Activated CD4-positive, alpha-beta T cell treated with anti-CD3 and anti-CD28 coated beads, Interleukin-2, amount 10 ng/mL, durations not matched to agents 24 days and 14 days (primary cell): ENCODE data around the gene E2F7. TPM values are rescaled to one million over a fixed set of nuclear protein-coding genes. Genes with fewer than 3 reads are reported as not detected.

Experiments used
- DNase-seq: peaks from one replicate; pipeline ENCODE4 v3.0.0; 2022
- H3K27ac Mint-ChIP-seq: one replicate; pipeline ENCODE4 v1.8.0; 2022; ENCODE audit warnings: mild to moderate bottlenecking, mixed read lengths
- H3K27me3 Mint-ChIP-seq: one replicate; pipeline ENCODE4 v1.8.0; 2022; ENCODE audit warnings: mixed read lengths
- H3K36me3 Mint-ChIP-seq: one replicate; pipeline ENCODE4 v1.8.0; 2022; ENCODE audit warnings: low read depth, mild to moderate bottlenecking, mixed read lengths
- H3K4me1 Mint-ChIP-seq: one replicate; pipeline ENCODE4 v1.8.0; 2021; ENCODE audit warnings: mixed read lengths
- H3K4me3 Mint-ChIP-seq: one replicate; pipeline ENCODE4 v1.8.0; 2022; ENCODE audit warnings: mild to moderate bottlenecking, moderate library complexity, mixed read lengths
- H3K9me3 Mint-ChIP-seq: one replicate; pipeline ENCODE4 v1.8.0; 2021; ENCODE audit warnings: mixed read lengths
- intact Hi-C: fragments of 100-400 bp; cut with micrococcal nuclease; formaldehyde crosslinking; loops from one replicate; pipeline ENCODE4 v1.15.1; 2023
- total RNA-seq: library from RNA; stranded (reverse); gene quantifications from 2 replicates; pipeline ENCODE4 v1.2.3, GENCODE V29; 2022

The E2F7 gene
- total RNA-seq, 1 donor from 2014 or later, result 16.8 TPM

GRCh38 chr12:77023501-77023900, 41.9 kb downstream of the E2F7 start:
- DNase-seq, result no peak
- intact Hi-C loops, result no loop called here
- no peaks in the 10 kb centered on the region for H3K4me1 Mint-ChIP-seq
- peaks cover 39% of the 10 kb centered on the region for H3K36me3 Mint-ChIP-seq
- H3K9me3 Mint-ChIP-seq, result no peaks in the 10 kb centered on the region
- H3K4me3 Mint-ChIP-seq, result no peak overlapping the region
- no peaks in the 10 kb centered on the region for H3K27me3 Mint-ChIP-seq
- no peak overlapping the region for H3K27ac Mint-ChIP-seq

- DNase-seq, result no peak
- no peaks in the 10 kb centered on the region for H3K4me1 Mint-ChIP-seq
- no peaks in the 10 kb centered on the region for H3K27me3 Mint-ChIP-seq
- no peaks in the 10 kb centered on the region for H3K9me3 Mint-ChIP-seq
- peaks cover 34% of the 10 kb centered on the region for H3K36me3 Mint-ChIP-seq
- H3K27ac Mint-ChIP-seq, result no peak overlapping the region
- no peak overlapping the region for H3K4me3 Mint-ChIP-seq
- intact Hi-C loops, result no loop called here
Observed at GRCh38 chr12:77019920-77020319, 45.4 kb downstream of the E2F7 start.

- peak; percentile 18 for DNase-seq
- Mint-ChIP-seq H3K36me3 (peaks cover 16% of the 10 kb centered on the region), H3K4me1 (no peaks in the 10 kb centered on the region), H3K27ac (no peak overlapping the region), H3K27me3 (peaks cover 2% of the 10 kb centered on the region), H3K9me3 (no peaks in the 10 kb centered on the region), H3K4me3 (no peak overlapping the region)
- intact Hi-C loops, result no loop called here
Observed at GRCh38 chr12:77016606-77017005, 48.8 kb downstream of the E2F7 start.

DNA sequence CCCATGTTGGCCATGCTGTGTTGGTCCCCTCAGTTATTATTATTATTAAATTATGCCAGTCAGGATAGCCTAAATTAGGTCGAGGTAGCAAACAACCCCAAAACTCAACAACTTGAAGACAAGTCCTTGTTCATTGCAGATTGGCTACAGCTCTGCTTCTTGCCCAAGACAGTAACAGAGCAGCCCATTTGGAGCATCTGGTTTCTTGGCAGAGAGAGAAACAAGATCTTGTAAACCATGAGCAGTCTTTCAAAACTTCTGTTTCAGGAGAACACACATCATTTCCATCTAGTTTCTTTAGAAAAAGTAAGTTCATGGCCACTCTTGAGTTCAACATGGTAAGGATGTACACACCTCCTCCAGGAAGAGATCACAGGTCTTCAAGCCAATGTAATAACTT, 52.3 kb downstream of the E2F7 start:
- Mint-ChIP-seq H3K4me3 (no peak overlapping the region), H3K9me3 (no peaks in the 10 kb centered on the region), H3K36me3 (peaks cover 5% of the 10 kb centered on the region), H3K27ac (no peak overlapping the region), H3K27me3 (peaks cover 7% of the 10 kb centered on the region), H3K4me1 (peaks cover 2% of the 10 kb centered on the region)
- DNase-seq, result peak; percentile 38
- intact Hi-C loops, result no loop called here

DNA sequence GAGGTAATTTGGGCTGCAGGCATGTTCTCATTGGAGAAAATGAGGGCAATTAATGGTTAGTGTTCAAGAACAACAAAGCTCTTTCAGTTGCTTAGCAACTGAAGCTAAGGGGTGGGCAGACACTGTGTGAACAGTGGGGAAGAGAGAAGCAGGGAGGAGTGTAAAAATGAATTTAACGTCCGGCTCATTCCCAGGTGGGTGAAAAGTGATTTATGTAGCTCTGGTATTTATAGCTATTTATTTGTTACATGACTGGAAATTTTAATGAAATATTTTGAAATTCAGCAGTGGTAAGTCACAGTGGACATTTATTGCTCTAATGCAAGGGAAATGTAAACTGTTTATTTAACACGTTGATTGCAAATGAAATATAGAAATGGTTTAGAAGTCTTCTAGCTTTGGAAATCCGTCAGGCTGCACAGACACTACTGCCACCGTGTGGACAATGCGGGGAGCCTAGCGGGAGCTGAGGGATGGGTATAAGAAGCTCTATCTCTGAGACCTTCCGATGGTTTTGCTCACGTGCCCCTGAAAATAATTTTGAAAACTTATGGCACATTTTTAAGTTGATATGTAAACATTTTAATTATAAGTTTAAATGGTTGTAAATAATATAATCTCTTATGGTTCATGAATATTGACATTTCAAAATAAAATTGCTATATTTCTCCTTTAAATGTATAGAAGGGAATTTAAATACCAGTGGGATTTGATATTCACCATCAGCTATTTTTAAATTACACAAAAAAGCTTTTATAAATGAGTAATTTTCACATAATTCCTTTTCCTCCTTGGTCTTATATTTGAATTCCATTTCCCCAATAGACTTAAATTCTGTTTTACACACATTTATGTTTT, 54.4 kb downstream of the E2F7 start:
- Mint-ChIP-seq H3K4me1 (peaks cover 2% of the 10 kb centered on the region), H3K27me3 (peaks cover 7% of the 10 kb centered on the region), H3K4me3 (no peak overlapping the region), H3K9me3 (no peaks in the 10 kb centered on the region), H3K36me3 (no peaks in the 10 kb centered on the region), H3K27ac (no peak overlapping the region)
- intact Hi-C loops, result loop anchor here (1.0 to 2.0 kb wide), 2 partner anchors 132 to 390 kb away; partner anchors contain the start of gene CSRP2
- DNase-seq, result peak; percentile 90

DNA sequence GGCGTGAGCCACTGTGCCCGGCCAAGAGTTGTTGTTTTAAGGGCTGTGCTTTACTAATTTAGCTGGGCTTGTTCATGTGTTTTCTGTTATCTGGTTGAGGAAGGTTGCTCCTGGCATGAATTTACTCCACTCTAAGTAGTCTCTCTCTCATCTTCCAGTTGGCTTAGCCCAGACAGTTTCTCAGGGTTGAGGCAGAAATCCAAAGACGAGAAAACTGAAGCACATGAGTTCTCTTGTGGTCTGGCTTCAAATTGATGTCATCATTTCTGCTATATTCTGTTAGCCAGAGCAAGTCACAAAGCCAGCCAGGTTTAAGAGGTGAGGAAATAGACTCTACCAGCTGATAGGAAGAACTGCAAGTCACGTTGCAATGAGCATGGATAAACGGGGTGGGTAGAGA, 57.9 kb downstream of the E2F7 start:
- no peak for DNase-seq
- Mint-ChIP-seq H3K4me1 (peaks cover 6% of the 10 kb centered on the region), H3K27ac (no peak overlapping the region), H3K9me3 (no peaks in the 10 kb centered on the region), H3K36me3 (no peaks in the 10 kb centered on the region), H3K4me3 (no peak overlapping the region), H3K27me3 (peaks cover 15% of the 10 kb centered on the region)
- intact Hi-C loops, result no loop called here

- intact Hi-C loops, result no loop called here
- Mint-ChIP-seq H3K9me3 (no peaks in the 10 kb centered on the region), H3K36me3 (no peaks in the 10 kb centered on the region), H3K27me3 (peaks cover 14% of the 10 kb centered on the region), H3K27ac (no peak overlapping the region), H3K4me3 (no peak overlapping the region), H3K4me1 (peaks cover 6% of the 10 kb centered on the region)
- DNase-seq, result no peak
Observed at GRCh38 chr12:77005611-77006098, 59.7 kb downstream of the E2F7 start.

DNA sequence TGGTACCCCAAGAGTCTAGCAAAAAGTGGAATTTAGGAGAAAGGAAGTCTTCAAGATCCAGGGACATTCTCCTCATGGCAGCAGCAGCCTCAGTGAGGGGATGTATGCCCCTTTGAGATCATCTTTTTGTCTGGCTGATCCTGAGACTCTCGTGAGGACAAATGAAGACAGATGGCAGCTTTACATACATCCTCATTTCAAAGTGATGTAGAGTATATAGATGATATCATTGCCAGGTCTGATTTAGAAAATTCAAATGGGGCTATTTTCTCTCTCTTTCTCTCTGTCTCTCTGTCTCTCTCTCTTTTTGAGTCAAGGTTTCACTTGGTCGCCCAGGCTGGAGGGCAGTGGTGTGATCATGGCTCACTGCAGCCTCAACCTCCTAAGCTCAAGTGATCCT, 61.5 kb downstream of the E2F7 start:
- Mint-ChIP-seq H3K9me3 (no peaks in the 10 kb centered on the region), H3K4me3 (no peak overlapping the region), H3K27ac (no peak overlapping the region), H3K4me1 (peaks cover 3% of the 10 kb centered on the region), H3K27me3 (peaks cover 16% of the 10 kb centered on the region), H3K36me3 (no peaks in the 10 kb centered on the region)
- DNase-seq, result no peak
- intact Hi-C loops, result no loop called here

GRCh38 chr12:77003246-77003645, 62.1 kb downstream of the E2F7 start:
- DNase-seq, result no peak
- Mint-ChIP-seq H3K4me1 (peaks cover 3% of the 10 kb centered on the region), H3K27me3 (peaks cover 16% of the 10 kb centered on the region), H3K36me3 (no peaks in the 10 kb centered on the region), H3K4me3 (no peak overlapping the region), H3K9me3 (no peaks in the 10 kb centered on the region), H3K27ac (no peak overlapping the region)
- intact Hi-C loops, result no loop called here

DNA sequence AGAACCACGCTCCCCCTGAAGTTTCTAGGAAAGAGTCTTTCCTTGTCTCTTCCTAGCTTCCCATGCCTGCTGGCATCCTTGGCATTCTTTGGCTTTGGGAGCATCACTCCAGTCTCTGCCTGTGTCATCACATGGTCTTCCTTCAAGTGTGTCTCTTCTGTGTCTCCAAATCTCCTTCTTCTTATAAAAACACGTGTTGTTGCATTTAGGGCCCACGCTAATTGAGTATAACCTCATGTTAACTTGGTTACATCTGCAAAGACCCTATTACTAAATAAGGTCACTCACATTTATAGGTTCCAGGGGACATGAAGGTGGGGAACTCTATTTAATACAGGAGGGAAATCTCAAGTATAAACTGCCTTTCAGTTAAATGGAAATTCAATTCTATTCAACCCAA, 63.0 kb downstream of the E2F7 start:
- peaks cover 16% of the 10 kb centered on the region for H3K27me3 Mint-ChIP-seq
- H3K36me3 Mint-ChIP-seq, result no peaks in the 10 kb centered on the region
- H3K4me1 Mint-ChIP-seq, result peaks cover 3% of the 10 kb centered on the region
- no peak overlapping the region for H3K4me3 Mint-ChIP-seq
- intact Hi-C loops, result no loop called here
- H3K27ac Mint-ChIP-seq, result no peak overlapping the region
- H3K9me3 Mint-ChIP-seq, result no peaks in the 10 kb centered on the region
- DNase-seq, result no peak

DNA sequence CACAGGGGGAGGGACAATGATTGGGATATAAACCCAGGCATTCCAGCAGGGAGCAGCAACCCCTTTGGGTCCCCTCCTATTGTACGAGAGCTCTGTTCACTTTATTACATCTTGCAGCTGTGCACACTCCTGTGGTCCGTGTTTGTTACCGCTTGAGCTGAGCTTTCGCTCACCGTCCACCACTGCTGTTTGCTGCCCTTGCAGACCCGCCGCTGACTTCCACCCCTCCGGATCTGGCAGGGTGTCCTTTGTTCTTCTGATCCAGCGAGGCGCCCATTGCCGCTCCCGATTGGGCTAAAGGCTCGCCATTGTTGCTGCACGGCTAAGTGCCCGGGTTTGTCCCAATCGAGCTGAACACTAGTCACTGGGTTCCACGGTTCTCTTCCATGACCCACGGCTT, 64.1 kb downstream of the E2F7 start:
- peaks cover 3% of the 10 kb centered on the region for H3K4me1 Mint-ChIP-seq
- H3K4me3 Mint-ChIP-seq, result no peak overlapping the region
- intact Hi-C loops, result no loop called here
- no peaks in the 10 kb centered on the region for H3K9me3 Mint-ChIP-seq
- no peak overlapping the region for H3K27ac Mint-ChIP-seq
- no peaks in the 10 kb centered on the region for H3K36me3 Mint-ChIP-seq
- peaks cover 16% of the 10 kb centered on the region for H3K27me3 Mint-ChIP-seq
- no peak for DNase-seq

DNA sequence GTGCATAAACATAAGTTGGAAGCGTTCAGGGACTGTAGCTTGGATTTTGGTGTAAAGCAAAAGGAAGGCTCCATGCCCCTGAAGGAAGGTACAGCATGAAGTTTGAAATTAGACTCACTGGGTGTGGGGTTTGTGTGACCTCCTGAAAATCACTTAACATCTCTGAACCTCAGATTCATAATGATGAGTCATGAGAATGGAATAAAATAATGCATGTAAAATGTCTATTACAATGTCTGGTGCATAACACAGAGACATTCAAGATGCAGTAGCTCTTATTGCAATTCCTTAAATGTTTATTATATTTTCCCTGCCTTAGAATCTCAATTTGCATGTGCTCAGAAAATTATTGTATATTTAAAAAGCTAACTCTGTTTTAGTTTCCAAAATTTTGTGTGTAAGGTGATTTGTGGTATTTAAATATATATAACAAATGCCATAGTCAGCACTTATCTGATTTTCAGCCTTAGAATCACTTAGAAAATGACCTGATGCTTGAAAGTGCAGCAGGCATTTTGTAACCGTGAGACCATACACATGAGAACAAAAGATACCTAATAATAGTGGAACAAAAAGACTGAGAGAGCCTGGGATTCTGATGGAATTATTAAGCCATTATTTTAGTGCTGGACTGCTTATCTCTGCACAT, 66.3 kb downstream of the E2F7 start:
- DNase-seq, result no peak
- intact Hi-C loops, result no loop called here
- no peaks in the 10 kb centered on the region for H3K36me3 Mint-ChIP-seq
- H3K27ac Mint-ChIP-seq, result no peak overlapping the region
- peaks cover 3% of the 10 kb centered on the region for H3K4me1 Mint-ChIP-seq
- H3K4me3 Mint-ChIP-seq, result no peak overlapping the region
- H3K27me3 Mint-ChIP-seq, result peaks cover 16% of the 10 kb centered on the region
- H3K9me3 Mint-ChIP-seq, result no peaks in the 10 kb centered on the region

DNA sequence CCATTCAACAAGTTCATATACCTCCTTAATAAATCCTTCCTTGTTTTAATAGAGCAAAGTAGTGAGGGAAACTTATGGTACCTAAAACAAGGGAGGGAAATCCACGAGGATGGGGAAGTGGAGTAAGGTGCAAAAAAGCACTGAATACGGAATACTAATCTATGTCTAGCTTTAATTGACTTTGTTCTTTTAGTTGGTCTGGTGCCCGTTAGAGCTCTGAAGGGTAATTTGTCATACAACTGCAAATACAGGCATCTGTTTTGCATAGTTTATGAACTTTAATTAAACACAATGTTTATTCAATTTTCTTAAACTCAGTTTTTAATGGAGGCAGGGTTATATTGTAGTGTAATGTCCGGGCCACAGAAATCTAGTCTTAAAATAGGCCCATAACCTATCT, 67.0 kb downstream of the E2F7 start:
- H3K36me3 Mint-ChIP-seq, result no peaks in the 10 kb centered on the region
- peaks cover 3% of the 10 kb centered on the region for H3K4me1 Mint-ChIP-seq
- no peaks in the 10 kb centered on the region for H3K9me3 Mint-ChIP-seq
- no peak overlapping the region for H3K4me3 Mint-ChIP-seq
- intact Hi-C loops, result no loop called here
- no peak overlapping the region for H3K27ac Mint-ChIP-seq
- peaks cover 15% of the 10 kb centered on the region for H3K27me3 Mint-ChIP-seq
- DNase-seq, result no peak

DNA sequence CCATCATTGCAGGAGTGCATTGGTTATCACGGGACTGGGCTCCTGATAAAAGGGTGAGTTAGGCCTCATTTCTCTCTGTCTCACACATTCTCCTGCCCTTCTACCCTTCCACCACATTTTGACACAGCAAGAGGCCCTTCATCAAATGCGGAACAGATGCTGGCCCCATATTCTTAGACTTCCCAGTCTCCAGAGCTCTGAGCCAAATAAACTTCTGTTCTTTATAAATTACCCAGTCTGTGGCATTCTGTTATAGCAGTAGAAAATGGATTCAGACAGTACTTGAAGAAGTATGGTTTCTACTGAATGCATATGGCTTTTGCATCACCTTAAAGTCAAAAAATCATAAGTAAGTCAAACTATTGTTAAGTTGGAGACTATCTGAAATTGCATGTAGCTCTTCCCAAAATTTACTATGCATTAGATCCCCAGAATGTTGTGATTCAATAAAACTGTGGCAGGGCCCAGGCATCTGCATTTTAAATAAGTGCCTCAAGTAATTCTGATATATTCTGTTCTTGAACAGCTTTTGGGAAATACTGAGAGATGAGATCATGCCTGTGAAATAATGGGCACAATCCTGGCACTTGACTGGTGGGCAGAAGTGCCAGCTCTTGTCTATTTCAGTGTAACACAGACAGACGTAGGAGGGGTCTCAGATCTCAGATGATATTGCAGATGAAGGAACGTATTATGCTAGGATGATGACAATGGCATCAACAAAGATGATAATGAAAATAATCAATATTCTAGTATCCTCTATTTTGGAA, 68.2 kb downstream of the E2F7 start:
- Mint-ChIP-seq H3K4me1 (no peaks in the 10 kb centered on the region), H3K4me3 (no peak overlapping the region), H3K27ac (no peak overlapping the region), H3K9me3 (no peaks in the 10 kb centered on the region), H3K36me3 (no peaks in the 10 kb centered on the region), H3K27me3 (peaks cover 13% of the 10 kb centered on the region)
- DNase-seq, result no peak
- intact Hi-C loops, result no loop called here
